PC-9 (cell line): ENCODE measurements around the gene PTCD2. TPM values are rescaled to one million over a fixed set of nuclear protein-coding genes. Genes with fewer than 3 reads are reported as not detected.

ENCODE experiments used
- BruUV-seq: library from RNA; stranded (reverse); fragments of 400-500 nt; replicated peaks from 2 replicates; lab custom pipeline; 2021; lab: Mats Ljungman, UMichigan
- CTCF ChIA-PET: fragments of 300-600 bp; sonication (Branson Sonifier 250); formaldehyde crosslinking; loops from one replicate; lab custom pipeline; 2022; ENCODE audit warnings: antibody characterized with exemption; lab: Charles Lee
- POLR2A ChIA-PET: fragments of 300-600 bp; sonication (Branson Sonifier 250); formaldehyde crosslinking; loops from one replicate; lab custom pipeline; 2022; ENCODE audit warnings: antibody characterized with exemption; ENCODE audit not compliant: unreplicated experiment; lab: Charles Lee
- DNase-seq, 2 experiments: peaks; one replicate each; pipeline versions ENCODE4 v3.0.0 to v3.0.0-alpha.2; 2015 to 2022; ENCODE audit warnings: mixed read lengths in 1 of 2
- H2AFZ ChIP-seq: fragments of 200-600 bp; sonication (generic); 2 replicates; pipeline ENCODE4 v1.8.1; 2017; ENCODE audit warnings: antibody characterized with exemption
- H3F3A ChIP-seq: fragments of 200-600 bp; sonication (generic); 2 replicates; pipeline ENCODE4 v1.8.1; 2017; ENCODE audit warnings: antibody characterized with exemption, mild to moderate bottlenecking, low read depth; ENCODE audit not compliant: insufficient read depth
- H3K27ac ChIP-seq: fragments of 200-600 bp; sonication (generic); 2 replicates; pipeline ENCODE4 v1.6.1; 2016; ENCODE audit warnings: mixed run types
- H3K27me3 ChIP-seq: fragments of 200-600 bp; sonication (generic); 2 replicates; pipeline ENCODE4 v1.6.1; 2016; ENCODE audit warnings: low read depth, mixed run types; ENCODE audit not compliant: insufficient read depth
- H3K36me3 ChIP-seq: fragments of 200-600 bp; sonication (generic); 2 replicates; pipeline ENCODE4 v1.6.1; 2016; ENCODE audit warnings: low read depth, mixed run types
- H3K4me1 ChIP-seq: fragments of 200-600 bp; sonication (generic); replicated peaks from 2 replicates; pipeline ENCODE4 v1.6.1; 2016; ENCODE audit warnings: mixed run types; ENCODE audit not compliant: insufficient read depth
- H3K4me2 ChIP-seq: fragments of 200-600 bp; sonication (generic); 2 replicates; pipeline ENCODE4 v1.6.1; 2017; ENCODE audit warnings: mixed run types
- H3K4me3 ChIP-seq: fragments of 200-600 bp; sonication (generic); 2 replicates; pipeline ENCODE4 v1.6.1; 2016; ENCODE audit warnings: mixed run types
- H3K79me2 ChIP-seq: fragments of 200-600 bp; sonication (generic); 2 replicates; pipeline ENCODE4 v1.6.1; 2017; ENCODE audit warnings: low read depth, mixed run types
- H3K9me2 ChIP-seq: fragments of 200-600 bp; sonication (generic); 2 replicates; pipeline ENCODE4 v1.8.1; 2017; ENCODE audit warnings: mild to moderate bottlenecking; ENCODE audit not compliant: insufficient read depth
- H3K9me3 ChIP-seq: fragments of 200-600 bp; sonication (generic); 2 replicates; pipeline ENCODE4 v1.8.1; 2016; ENCODE audit warnings: low read depth; ENCODE audit not compliant: insufficient read depth
- H4K20me1 ChIP-seq: fragments of 200-600 bp; sonication (generic); 2 replicates; pipeline ENCODE4 v1.8.1; 2017; ENCODE audit not compliant: insufficient read depth
- EZH2 ChIP-seq: fragments of 200-600 bp; sonication (generic); IDR thresholded peaks from 2 replicates; pipeline ENCODE4 v1.8.0; 2017; ENCODE audit warnings: antibody characterized with exemption, low read depth
- intact Hi-C: fragments of 100-400 bp; cut with micrococcal nuclease; formaldehyde crosslinking; loops from one replicate; pipeline ENCODE4 v1.10.0; 2022; ENCODE audit not compliant: unreplicated experiment
- total RNA-seq: library from RNA; stranded (reverse); gene quantifications from 2 replicates; pipeline ENCODE4 v1.2.3, GENCODE V29; 2021
- TF ChIP-seq, protein P1 (sequence below): fragments of 200-600 bp; sonication (generic); conservative IDR thresholded peaks from 2 replicates; pipeline ENCODE4 v1.6.1; 2017; ENCODE audit warnings: mixed run types, antibody characterized with exemption, mild to moderate bottlenecking, moderate library complexity

The PTCD2 gene
- total RNA-seq, 1 experiment from 2014 or later: 15.5 TPM

DNA sequence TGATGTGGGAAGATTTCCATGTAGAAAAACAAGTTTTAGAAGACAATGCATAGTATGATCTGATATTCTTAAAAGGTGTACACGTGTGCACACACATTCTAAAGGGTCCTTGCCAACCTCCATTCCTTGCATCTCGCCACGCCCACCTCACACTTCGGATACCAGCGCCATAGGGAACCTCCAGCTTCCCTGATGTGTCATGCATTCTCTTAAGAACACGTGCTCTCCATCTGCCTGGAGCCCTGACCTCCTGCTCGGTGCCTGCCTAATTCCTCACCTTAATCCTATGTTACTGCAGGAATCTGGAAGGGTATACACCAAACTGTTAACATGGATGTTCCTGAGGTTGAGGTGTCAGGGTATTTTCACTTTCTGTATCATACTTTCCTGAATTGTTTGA, 63.1 kb downstream of the PTCD2 start:
- ChIA-PET POLR2A (no interaction called here), CTCF (no interaction called here)
- BruUV-seq: no TSS peak
- Histone ChIP-seq H3K79me2 (no peaks in the 10 kb centered on the region), H4K20me1 (no peaks in the 10 kb centered on the region), H3F3A (peaks cover 13% of the 10 kb centered on the region), H3K4me2 (no peak overlapping the region), H2AFZ (no peak overlapping the region), H3K4me3 (no peak overlapping the region), H3K27me3 (no peaks in the 10 kb centered on the region), H3K4me1 (peaks cover 44% of the 10 kb centered on the region), H3K27ac (no peak overlapping the region), H3K36me3 (no peaks in the 10 kb centered on the region), H3K9me3 (no peaks in the 10 kb centered on the region), H3K9me2 (no peaks in the 10 kb centered on the region)
- intact Hi-C loops: no loop called here
- DNase-seq: no peak
- TF ChIP-seq EZH2: no peak
- TF ChIP-seq, protein P1, sequence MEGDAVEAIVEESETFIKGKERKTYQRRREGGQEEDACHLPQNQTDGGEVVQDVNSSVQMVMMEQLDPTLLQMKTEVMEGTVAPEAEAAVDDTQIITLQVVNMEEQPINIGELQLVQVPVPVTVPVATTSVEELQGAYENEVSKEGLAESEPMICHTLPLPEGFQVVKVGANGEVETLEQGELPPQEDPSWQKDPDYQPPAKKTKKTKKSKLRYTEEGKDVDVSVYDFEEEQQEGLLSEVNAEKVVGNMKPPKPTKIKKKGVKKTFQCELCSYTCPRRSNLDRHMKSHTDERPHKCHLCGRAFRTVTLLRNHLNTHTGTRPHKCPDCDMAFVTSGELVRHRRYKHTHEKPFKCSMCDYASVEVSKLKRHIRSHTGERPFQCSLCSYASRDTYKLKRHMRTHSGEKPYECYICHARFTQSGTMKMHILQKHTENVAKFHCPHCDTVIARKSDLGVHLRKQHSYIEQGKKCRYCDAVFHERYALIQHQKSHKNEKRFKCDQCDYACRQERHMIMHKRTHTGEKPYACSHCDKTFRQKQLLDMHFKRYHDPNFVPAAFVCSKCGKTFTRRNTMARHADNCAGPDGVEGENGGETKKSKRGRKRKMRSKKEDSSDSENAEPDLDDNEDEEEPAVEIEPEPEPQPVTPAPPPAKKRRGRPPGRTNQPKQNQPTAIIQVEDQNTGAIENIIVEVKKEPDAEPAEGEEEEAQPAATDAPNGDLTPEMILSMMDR: no peak

DNA sequence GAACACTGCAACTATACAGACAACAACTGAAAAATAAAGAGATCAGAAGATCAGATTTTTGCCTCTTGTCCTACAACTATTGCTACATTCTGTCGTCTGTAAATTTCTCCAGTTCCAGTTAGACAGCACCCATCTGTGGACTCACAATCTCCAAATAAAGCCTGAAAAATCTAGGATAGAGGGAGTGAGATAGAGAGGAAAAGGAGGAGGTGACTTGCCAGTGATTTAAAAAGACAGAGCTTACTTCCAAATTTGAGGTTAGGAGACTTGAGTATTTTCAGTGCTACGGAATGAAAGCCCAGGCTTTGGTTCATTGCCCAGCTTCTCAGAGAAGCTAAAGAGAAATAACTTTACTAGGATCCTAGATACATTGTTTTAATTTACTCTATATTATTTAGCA, 63.6 kb downstream of the PTCD2 start:
- Histone ChIP-seq H3K4me3 (no peak overlapping the region), H2AFZ (no peak overlapping the region), H3K36me3 (no peaks in the 10 kb centered on the region), H3K79me2 (no peaks in the 10 kb centered on the region), H3K9me3 (no peaks in the 10 kb centered on the region), H3K27ac (no peak overlapping the region), H3K4me1 (peaks cover 45% of the 10 kb centered on the region), H3K9me2 (no peaks in the 10 kb centered on the region), H3F3A (peaks cover 14% of the 10 kb centered on the region; the same call in 1 of the 2 replicates), H4K20me1 (no peaks in the 10 kb centered on the region), H3K4me2 (no peak overlapping the region), H3K27me3 (no peaks in the 10 kb centered on the region)
- ChIA-PET POLR2A (no interaction called here), CTCF (no interaction called here)
- TF ChIP-seq, protein P1: no peak
- no peak for TF ChIP-seq EZH2
- intact Hi-C loops: no loop called here
- no peak for DNase-seq
- BruUV-seq: no TSS peak

DNA sequence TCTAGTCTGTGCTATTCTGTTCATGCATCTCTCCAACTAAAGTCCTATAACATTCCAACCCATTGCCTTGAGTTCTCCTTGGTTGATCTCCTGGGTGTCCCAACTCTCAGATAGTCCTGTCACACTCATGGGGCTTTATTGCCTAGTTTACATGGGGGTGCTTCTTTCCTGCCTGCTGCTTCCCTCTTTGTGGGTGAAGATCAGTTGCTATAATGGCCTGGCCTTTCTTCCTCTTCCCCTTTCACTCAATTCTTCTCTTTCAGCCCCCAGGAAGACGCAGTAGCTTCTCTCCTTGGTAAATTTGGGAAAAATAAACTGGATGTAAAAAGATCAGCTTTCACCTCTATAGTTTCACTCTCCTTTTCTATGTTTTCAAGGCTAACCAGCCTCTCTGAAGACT, 66.5 kb downstream of the PTCD2 start:
- Histone ChIP-seq H3K36me3 (no peaks in the 10 kb centered on the region), H3F3A (peaks cover 16% of the 10 kb centered on the region; the same call in 1 of the 2 replicates), H4K20me1 (no peaks in the 10 kb centered on the region), H3K27me3 (no peaks in the 10 kb centered on the region), H2AFZ (peak overlapping the region; percentile 31; the same call in 1 of the 2 replicates), H3K9me3 (no peaks in the 10 kb centered on the region), H3K4me3 (no peak overlapping the region), H3K27ac (peak overlapping the region; percentile 93), H3K9me2 (no peaks in the 10 kb centered on the region), H3K4me2 (no peak overlapping the region), H3K4me1 (peaks cover 39% of the 10 kb centered on the region), H3K79me2 (no peaks in the 10 kb centered on the region)
- DNase-seq: no peak
- BruUV-seq: no TSS peak
- CTCF ChIA-PET: no interaction called here
- POLR2A ChIA-PET: no interaction called here
- TF ChIP-seq, protein P1: no peak
- no peak for TF ChIP-seq EZH2
- intact Hi-C loops: no loop called here
